SK-N-SH (cell line): Measurements from ENCODE around the gene APEH. TPM values are rescaled to one million over a fixed set of nuclear protein-coding genes. Genes with fewer than 3 reads are reported as not detected.

Experiments used
- CTCF ChIA-PET: fragments of 300-600, 350-600 bp; formaldehyde crosslinking; extraction: SDS; loops from one replicate; lab custom pipeline; 2021; lab: Yijun Ruan, JAX
- POLR2A ChIA-PET: fragments of 350-600 bp; sonication (Branson Sonifier 250); formaldehyde crosslinking; extraction: SDS; loops from one replicate; lab custom pipeline; 2020; ENCODE audit warnings: antibody characterized with exemption, inconsistent platforms; lab: Yijun Ruan, JAX
- DNase-seq: peaks from one replicate; pipeline ENCODE4 v3.0.0; 2012
- H2AFZ ChIP-seq: fragments of 200-600 bp; sonication (generic); 2 replicates; pipeline ENCODE4 v1.8.1; 2016; ENCODE audit warnings: antibody characterized with exemption, mild to moderate bottlenecking, low read depth
- H3F3A ChIP-seq: fragments of 200-600 bp; sonication (generic); replicated peaks from 2 replicates; pipeline ENCODE3; 2016; ENCODE audit warnings: antibody characterized with exemption, mild to moderate bottlenecking; ENCODE audit not compliant: insufficient read depth
- H3K27ac ChIP-seq, 2 experiments: fragments of 200-500 bp in 1 of 2; fragments of 200-600 bp in 1 of 2; sonication (Bioruptor generic) in 1 of 2; sonication (generic), shearing (Covaris generic) in 1 of 2; 2 replicates each; pipeline versions ENCODE4 v1.5.1 to v1.6.1; 2014 to 2016; ENCODE audit warnings: low read depth in 2 of 2, inconsistent platforms in 1 of 2, low read length in 1 of 2, mild to moderate bottlenecking in 1 of 2, mixed read lengths in 1 of 2
- H3K27me3 ChIP-seq: fragments of 200-600 bp; sonication (generic), shearing (Covaris generic); 2 replicates; pipeline ENCODE4 v1.6.1; 2016; ENCODE audit warnings: mixed run types; ENCODE audit not compliant: insufficient read depth
- H3K36me3 ChIP-seq, 2 experiments: fragments of 200-500 bp in 1 of 2; fragments of 200-600 bp in 1 of 2; sonication (Bioruptor generic) in 1 of 2; sonication (generic) in 1 of 2; replicated peaks in 1 of 2; 2 replicates each; pipeline versions ENCODE3 to v1.5.1; 2014 to 2016; ENCODE audit warnings: low read length in 1 of 2, mild to moderate bottlenecking in 1 of 2; ENCODE audit not compliant: insufficient read depth in 2 of 2, control insufficient read depth in 1 of 2
- H3K4me1 ChIP-seq, 2 experiments: fragments of 200-500 bp in 1 of 2; fragments of 200-600 bp in 1 of 2; sonication (Bioruptor generic) in 1 of 2; sonication (generic), shearing (Covaris generic) in 1 of 2; 2 replicates each; pipeline versions ENCODE4 v1.5.1 to v1.6.1; 2014 to 2016; ENCODE audit warnings: low read depth in 1 of 2, low read length in 1 of 2, mixed run types in 1 of 2; ENCODE audit not compliant: insufficient read depth in 2 of 2, control insufficient read depth in 1 of 2
- H3K4me2 ChIP-seq: fragments of 200-600 bp; sonication (generic), shearing (Covaris generic); 2 replicates; pipeline ENCODE4 v1.6.1; 2017; ENCODE audit warnings: mixed run types
- H3K4me3 ChIP-seq, 2 experiments: fragments of 200-500 bp in 1 of 2; fragments of 200-600 bp in 1 of 2; sonication (Bioruptor generic) in 1 of 2; sonication (generic), shearing (Covaris generic) in 1 of 2; 2 replicates each; pipeline versions ENCODE4 v1.5.1 to v1.8.1; 2014 to 2016; ENCODE audit warnings: low read depth in 2 of 2, inconsistent platforms in 1 of 2, low read length in 1 of 2, mild to moderate bottlenecking in 1 of 2, mixed read lengths in 1 of 2, moderate library complexity in 1 of 2
- H3K79me2 ChIP-seq: fragments of 200-600 bp; sonication (generic); 2 replicates; pipeline ENCODE4 v1.8.1; 2017; ENCODE audit warnings: mild to moderate bottlenecking; ENCODE audit not compliant: insufficient read depth
- H3K9ac ChIP-seq: fragments of 200-600 bp; sonication (generic); 2 replicates; pipeline ENCODE4 v1.6.1; 2017; ENCODE audit warnings: mixed run types
- H3K9me2 ChIP-seq: fragments of 200-600 bp; sonication (generic); 2 replicates; pipeline ENCODE4 v1.6.1; 2017; ENCODE audit warnings: mixed run types
- H3K9me3 ChIP-seq: fragments of 200-600 bp; sonication (generic); 2 replicates; pipeline ENCODE4 v1.6.1; 2017; ENCODE audit warnings: mixed run types, mild to moderate bottlenecking, moderate library complexity
- H4K20me1 ChIP-seq: fragments of 200-600 bp; sonication (generic); 2 replicates; pipeline ENCODE4 v1.6.1; 2017; ENCODE audit warnings: mild to moderate bottlenecking, mixed run types; ENCODE audit not compliant: insufficient read depth
- ELF1 ChIP-seq: IDR thresholded peaks from 2 replicates; pipeline ENCODE4 v1.4.0; 2012
- FOSL2 ChIP-seq: IDR thresholded peaks from 2 replicates; pipeline ENCODE4 v1.4.0; 2012; ENCODE audit warnings: low read depth, mild to moderate bottlenecking, moderate library complexity, borderline replicate concordance
- GATA2 ChIP-seq: sonication (generic); formaldehyde crosslinking; IDR thresholded peaks from 2 replicates; pipeline ENCODE4 v1.5.0; 2020; ENCODE audit warnings: mild to moderate bottlenecking, missing genetic modification reagents
- MXI1 ChIP-seq: IDR thresholded peaks from 2 replicates; pipeline ENCODE4 v1.6.1; 2012; ENCODE audit warnings: mild to moderate bottlenecking, low read depth, low read length, improper control_type of control experiment
- NFIC ChIP-seq: IDR thresholded peaks from 2 replicates; pipeline ENCODE4 v1.4.0; 2012; ENCODE audit warnings: borderline replicate concordance
- RAD21 ChIP-seq: IDR thresholded peaks from 2 replicates; pipeline ENCODE4 v1.6.1; 2012; ENCODE audit warnings: mild to moderate bottlenecking, low read length
- RCOR1 ChIP-seq: fragments of 150-350 bp; IDR thresholded peaks from 2 replicates; pipeline ENCODE4 v1.6.1; 2017; ENCODE audit warnings: antibody characterized with exemption, low read length
- SIN3A ChIP-seq: IDR thresholded peaks from 2 replicates; pipeline ENCODE4 v1.6.1; 2012; ENCODE audit warnings: low read depth, mild to moderate bottlenecking, low read length, moderate library complexity, borderline replicate concordance
- TEAD4 ChIP-seq: IDR thresholded peaks from 2 replicates; pipeline ENCODE4 v1.4.0; 2012; ENCODE audit warnings: mild to moderate bottlenecking, borderline replicate concordance; ENCODE audit not compliant: insufficient read depth
- WGBS: methylation state at CpG from one replicate; pipeline ENCODE4 v1.1.6; 2017; ENCODE audit warnings: low lambda C conversion rate; 5-methylcytosine and 5-hydroxymethylcytosine counted together
- polyA plus RNA-seq, 3 experiments: library from polyadenylated mRNA; depleted of rRNA; stranded (reverse); fragments of >200 nt; gene quantifications; 2 replicates each; pipeline ENCODE4 v1.2.3, GENCODE V29; 2012
- TF ChIP-seq, protein P1 (sequence below): IDR thresholded peaks from 2 replicates; pipeline ENCODE4 v1.4.0; 2012; ENCODE audit warnings: low read depth, borderline replicate concordance
- TF ChIP-seq, protein P2 (sequence below): IDR thresholded peaks from 2 replicates; pipeline ENCODE4; 2012
- TF ChIP-seq, protein P3 (sequence below): fragments of 150-350 bp; IDR thresholded peaks from 2 replicates; pipeline ENCODE4 v1.6.1; 2016; ENCODE audit warnings: mild to moderate bottlenecking, low read depth, low read length
- TF ChIP-seq, protein P4 (sequence below): IDR thresholded peaks from 2 replicates; pipeline ENCODE4 v1.4.0; 2012; ENCODE audit warnings: low read depth
- TF ChIP-seq, protein P5 (sequence below): IDR thresholded peaks from 2 replicates; pipeline ENCODE4 v1.6.1; 2012; ENCODE audit warnings: mild to moderate bottlenecking, low read depth, low read length, moderate library complexity
- TF ChIP-seq, protein P6 (sequence below): fragments of 150-350 bp; IDR thresholded peaks from 2 replicates; pipeline ENCODE4 v1.6.1; 2017; ENCODE audit warnings: antibody characterized with exemption, low read length, low read depth, borderline replicate concordance

APEH gene
- polyA plus RNA-seq, 1 of the 3 experiments (the other 2 are of a cell fraction) = 112 TPM

DNA sequence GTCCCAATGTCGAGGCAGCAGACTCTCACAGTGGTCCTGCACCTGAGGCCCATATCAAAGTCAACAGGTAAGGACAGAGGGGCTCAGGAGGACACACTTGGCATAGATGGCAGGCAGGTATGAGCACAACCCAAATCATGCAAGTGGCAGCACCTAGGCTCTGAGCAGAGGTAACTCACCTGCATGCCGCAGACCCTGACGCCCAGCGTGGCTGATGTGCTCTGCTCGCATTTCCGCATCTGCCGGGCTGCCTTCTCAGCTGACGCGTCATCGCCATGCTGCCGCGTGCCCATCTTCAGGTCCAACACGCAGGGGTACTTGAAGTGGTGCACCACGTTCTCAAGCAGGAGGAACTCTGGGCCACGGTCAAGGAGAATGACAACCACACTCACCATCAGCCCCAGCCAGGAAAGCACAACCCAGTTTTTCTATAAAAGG is 53.8 kb downstream of the APEH start:
- DNase-seq = no peak
- ChIA-PET CTCF (no interaction called here), POLR2A (no interaction called here)
- peaks cover 26 to 43% of the 10 kb centered on the region in 2 experiments for H3K36me3 ChIP-seq
- peaks cover 11% of the 10 kb centered on the region for H3K79me2 ChIP-seq
- no peak overlapping the region for H3K27ac ChIP-seq
- TF ChIP-seq RAD21 = no peak
- TF ChIP-seq, protein P1, sequence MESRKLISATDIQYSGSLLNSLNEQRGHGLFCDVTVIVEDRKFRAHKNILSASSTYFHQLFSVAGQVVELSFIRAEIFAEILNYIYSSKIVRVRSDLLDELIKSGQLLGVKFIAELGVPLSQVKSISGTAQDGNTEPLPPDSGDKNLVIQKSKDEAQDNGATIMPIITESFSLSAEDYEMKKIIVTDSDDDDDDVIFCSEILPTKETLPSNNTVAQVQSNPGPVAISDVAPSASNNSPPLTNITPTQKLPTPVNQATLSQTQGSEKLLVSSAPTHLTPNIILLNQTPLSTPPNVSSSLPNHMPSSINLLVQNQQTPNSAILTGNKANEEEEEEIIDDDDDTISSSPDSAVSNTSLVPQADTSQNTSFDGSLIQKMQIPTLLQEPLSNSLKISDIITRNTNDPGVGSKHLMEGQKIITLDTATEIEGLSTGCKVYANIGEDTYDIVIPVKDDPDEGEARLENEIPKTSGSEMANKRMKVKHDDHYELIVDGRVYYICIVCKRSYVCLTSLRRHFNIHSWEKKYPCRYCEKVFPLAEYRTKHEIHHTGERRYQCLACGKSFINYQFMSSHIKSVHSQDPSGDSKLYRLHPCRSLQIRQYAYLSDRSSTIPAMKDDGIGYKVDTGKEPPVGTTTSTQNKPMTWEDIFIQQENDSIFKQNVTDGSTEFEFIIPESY = no peak
- TF ChIP-seq, protein P2, sequence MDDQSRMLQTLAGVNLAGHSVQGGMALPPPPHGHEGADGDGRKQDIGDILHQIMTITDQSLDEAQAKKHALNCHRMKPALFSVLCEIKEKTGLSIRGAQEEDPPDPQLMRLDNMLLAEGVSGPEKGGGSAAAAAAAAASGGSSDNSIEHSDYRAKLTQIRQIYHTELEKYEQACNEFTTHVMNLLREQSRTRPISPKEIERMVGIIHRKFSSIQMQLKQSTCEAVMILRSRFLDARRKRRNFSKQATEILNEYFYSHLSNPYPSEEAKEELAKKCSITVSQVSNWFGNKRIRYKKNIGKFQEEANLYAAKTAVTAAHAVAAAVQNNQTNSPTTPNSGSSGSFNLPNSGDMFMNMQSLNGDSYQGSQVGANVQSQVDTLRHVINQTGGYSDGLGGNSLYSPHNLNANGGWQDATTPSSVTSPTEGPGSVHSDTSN = no peak
- TF ChIP-seq GATA2 (CRISPR knock-in tag) = no peak
- TF ChIP-seq, protein P3, sequence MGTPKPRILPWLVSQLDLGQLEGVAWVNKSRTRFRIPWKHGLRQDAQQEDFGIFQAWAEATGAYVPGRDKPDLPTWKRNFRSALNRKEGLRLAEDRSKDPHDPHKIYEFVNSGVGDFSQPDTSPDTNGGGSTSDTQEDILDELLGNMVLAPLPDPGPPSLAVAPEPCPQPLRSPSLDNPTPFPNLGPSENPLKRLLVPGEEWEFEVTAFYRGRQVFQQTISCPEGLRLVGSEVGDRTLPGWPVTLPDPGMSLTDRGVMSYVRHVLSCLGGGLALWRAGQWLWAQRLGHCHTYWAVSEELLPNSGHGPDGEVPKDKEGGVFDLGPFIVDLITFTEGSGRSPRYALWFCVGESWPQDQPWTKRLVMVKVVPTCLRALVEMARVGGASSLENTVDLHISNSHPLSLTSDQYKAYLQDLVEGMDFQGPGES = no peak
- H3K4me3 ChIP-seq = no peak overlapping the region
- peaks cover 2 to 11% of the 10 kb centered on the region in 2 experiments; a peak in 1 of 4 replicates for H3K4me1 ChIP-seq
- 93% methylated on average over 15 of the region's 15 CpGs for WGBS
- no peak overlapping the region for H2AFZ ChIP-seq
- no peaks in the 10 kb centered on the region for H3K9me3 ChIP-seq
- no peaks in the 10 kb centered on the region for H3K9me2 ChIP-seq
- no peaks in the 10 kb centered on the region for H4K20me1 ChIP-seq
- H3K4me2 ChIP-seq = no peak overlapping the region
- peaks cover 9% of the 10 kb centered on the region for H3F3A ChIP-seq
- H3K9ac ChIP-seq = no peak overlapping the region
- H3K27me3 ChIP-seq = no peaks in the 10 kb centered on the region

DNA sequence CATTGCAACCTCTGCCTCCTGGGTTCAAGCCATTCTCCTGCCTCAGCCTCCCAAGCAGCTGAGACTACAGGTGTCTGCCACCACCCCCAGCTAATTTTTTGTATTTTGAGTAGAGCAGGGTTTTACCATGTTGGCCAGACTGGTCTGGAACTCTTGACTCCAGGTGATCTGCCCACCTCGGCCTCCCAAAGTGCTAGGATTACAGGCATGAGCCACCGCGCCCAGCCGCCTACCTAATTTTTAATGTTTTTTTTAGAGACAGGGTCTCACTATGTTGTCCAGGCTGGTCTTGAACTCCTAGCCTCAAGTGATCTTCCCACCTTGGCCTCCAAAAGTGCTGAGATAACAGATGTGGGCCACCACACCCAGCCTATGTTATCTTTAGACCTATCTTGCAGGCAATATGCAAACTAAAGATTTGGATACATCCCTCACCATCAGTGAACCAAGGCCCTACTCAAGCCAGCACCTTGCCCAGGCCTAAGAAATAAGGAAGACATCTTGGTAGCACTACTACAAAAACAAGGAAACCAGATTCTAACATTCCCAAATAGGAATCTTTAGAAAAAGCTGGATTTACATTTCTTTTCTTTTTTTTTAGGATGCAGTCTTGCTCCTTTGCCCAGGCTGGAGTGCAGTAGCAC is 55.9 kb downstream of the APEH start:
- Histone ChIP-seq H3K9ac (no peak overlapping the region), H3K36me3 (peaks cover 41 to 50% of the 10 kb centered on the region in 2 experiments), H3K27ac (no peak overlapping the region), H3K4me1 (no peaks in the 10 kb centered on the region; a peak in 1 of 4 replicates), H3K4me3 (no peak overlapping the region), H3K9me3 (no peaks in the 10 kb centered on the region), H3K9me2 (no peaks in the 10 kb centered on the region), H2AFZ (no peak overlapping the region), H3K4me2 (no peak overlapping the region)
- DNase-seq = no peak
- TF ChIP-seq ELF1 (no peak), NFIC (no peak), SIN3A (no peak), MXI1 (no peak), TEAD4 (no peak), RAD21 (no peak), RCOR1 (no peak), FOSL2 (no peak)
- TF ChIP-seq, protein P4, sequence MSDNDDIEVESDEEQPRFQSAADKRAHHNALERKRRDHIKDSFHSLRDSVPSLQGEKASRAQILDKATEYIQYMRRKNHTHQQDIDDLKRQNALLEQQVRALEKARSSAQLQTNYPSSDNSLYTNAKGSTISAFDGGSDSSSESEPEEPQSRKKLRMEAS = no peak
- TF ChIP-seq, protein P5, sequence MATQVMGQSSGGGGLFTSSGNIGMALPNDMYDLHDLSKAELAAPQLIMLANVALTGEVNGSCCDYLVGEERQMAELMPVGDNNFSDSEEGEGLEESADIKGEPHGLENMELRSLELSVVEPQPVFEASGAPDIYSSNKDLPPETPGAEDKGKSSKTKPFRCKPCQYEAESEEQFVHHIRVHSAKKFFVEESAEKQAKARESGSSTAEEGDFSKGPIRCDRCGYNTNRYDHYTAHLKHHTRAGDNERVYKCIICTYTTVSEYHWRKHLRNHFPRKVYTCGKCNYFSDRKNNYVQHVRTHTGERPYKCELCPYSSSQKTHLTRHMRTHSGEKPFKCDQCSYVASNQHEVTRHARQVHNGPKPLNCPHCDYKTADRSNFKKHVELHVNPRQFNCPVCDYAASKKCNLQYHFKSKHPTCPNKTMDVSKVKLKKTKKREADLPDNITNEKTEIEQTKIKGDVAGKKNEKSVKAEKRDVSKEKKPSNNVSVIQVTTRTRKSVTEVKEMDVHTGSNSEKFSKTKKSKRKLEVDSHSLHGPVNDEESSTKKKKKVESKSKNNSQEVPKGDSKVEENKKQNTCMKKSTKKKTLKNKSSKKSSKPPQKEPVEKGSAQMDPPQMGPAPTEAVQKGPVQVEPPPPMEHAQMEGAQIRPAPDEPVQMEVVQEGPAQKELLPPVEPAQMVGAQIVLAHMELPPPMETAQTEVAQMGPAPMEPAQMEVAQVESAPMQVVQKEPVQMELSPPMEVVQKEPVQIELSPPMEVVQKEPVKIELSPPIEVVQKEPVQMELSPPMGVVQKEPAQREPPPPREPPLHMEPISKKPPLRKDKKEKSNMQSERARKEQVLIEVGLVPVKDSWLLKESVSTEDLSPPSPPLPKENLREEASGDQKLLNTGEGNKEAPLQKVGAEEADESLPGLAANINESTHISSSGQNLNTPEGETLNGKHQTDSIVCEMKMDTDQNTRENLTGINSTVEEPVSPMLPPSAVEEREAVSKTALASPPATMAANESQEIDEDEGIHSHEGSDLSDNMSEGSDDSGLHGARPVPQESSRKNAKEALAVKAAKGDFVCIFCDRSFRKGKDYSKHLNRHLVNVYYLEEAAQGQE = no peak
- TF ChIP-seq, protein P6, sequence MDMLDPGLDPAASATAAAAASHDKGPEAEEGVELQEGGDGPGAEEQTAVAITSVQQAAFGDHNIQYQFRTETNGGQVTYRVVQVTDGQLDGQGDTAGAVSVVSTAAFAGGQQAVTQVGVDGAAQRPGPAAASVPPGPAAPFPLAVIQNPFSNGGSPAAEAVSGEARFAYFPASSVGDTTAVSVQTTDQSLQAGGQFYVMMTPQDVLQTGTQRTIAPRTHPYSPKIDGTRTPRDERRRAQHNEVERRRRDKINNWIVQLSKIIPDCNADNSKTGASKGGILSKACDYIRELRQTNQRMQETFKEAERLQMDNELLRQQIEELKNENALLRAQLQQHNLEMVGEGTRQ = no peak
- TF ChIP-seq, all 33 proteins: peak for 0
- H4K20me1 ChIP-seq = peaks cover 3% of the 10 kb centered on the region; the same call in 1 of the 2 replicates
- ChIA-PET CTCF (no interaction called here), POLR2A (no interaction called here)
- 99% methylated on average over 4 of the region's 4 CpGs for WGBS
- H3F3A ChIP-seq = peaks cover 7% of the 10 kb centered on the region
- no peaks in the 10 kb centered on the region for H3K27me3 ChIP-seq
- peaks cover 10% of the 10 kb centered on the region; the same call in 1 of the 2 replicates for H3K79me2 ChIP-seq
